HepG2 (cell line): ENCODE data around the gene ACSF3. TPM values are rescaled to one million over a fixed set of nuclear protein-coding genes. Genes with fewer than 3 reads are reported as not detected.

Experiments used
- CEBPZ ChIP-seq: IDR thresholded peaks from 2 replicates; pipeline ENCODE4 v1.6.1; 2012; ENCODE audit warnings: low read length, improper control_type of control experiment
- ESRRA ChIP-seq: sonication (generic); formaldehyde crosslinking; IDR thresholded peaks from 2 replicates; pipeline ENCODE4 v1.5.1; 2020; ENCODE audit warnings: mild to moderate bottlenecking, low read depth, missing genetic modification reagents
- GATAD2A ChIP-seq: IDR thresholded peaks from 2 replicates; pipeline ENCODE4 v1.6.1; 2016
- GPN1 ChIP-seq: sonication (generic); formaldehyde crosslinking; IDR thresholded peaks from 2 replicates; pipeline ENCODE4 v1.5.1; 2020; ENCODE audit warnings: missing genetic modification reagents, borderline replicate concordance
- NPAS2 ChIP-seq: sonication (generic); formaldehyde crosslinking; IDR thresholded peaks from 2 replicates; pipeline ENCODE4 v1.8.0; 2022; ENCODE audit warnings: mild to moderate bottlenecking, missing genetic modification reagents, borderline replicate concordance
- RORA ChIP-seq: sonication (generic); formaldehyde crosslinking; IDR thresholded peaks from 2 replicates; pipeline ENCODE4 v1.5.0; 2020; ENCODE audit warnings: mild to moderate bottlenecking, missing genetic modification reagents, moderate library complexity
- U2AF1 ChIP-seq: fragments of 200-400 bp; formaldehyde crosslinking; optimal IDR thresholded peaks from 2 replicates; pipeline ENCODE3; 2017; ENCODE audit warnings: mild to moderate bottlenecking, low read depth, low read length
- ZBTB39 ChIP-seq: sonication (generic); formaldehyde crosslinking; IDR thresholded peaks from 2 replicates; pipeline ENCODE4 v1.5.0; 2020; ENCODE audit warnings: missing genetic modification reagents
- ZEB1 ChIP-seq: IDR thresholded peaks from 2 replicates; pipeline ENCODE4 v1.6.1; 2012; ENCODE audit warnings: mild to moderate bottlenecking, low read depth, inconsistent platforms; ENCODE audit not compliant: insufficient replicate concordance
- ZFAT ChIP-seq: sonication (generic); formaldehyde crosslinking; conservative IDR thresholded peaks from 2 replicates; pipeline ENCODE4 v1.8.1; 2023; ENCODE audit warnings: missing genetic modification reagents, inconsistent platforms
- ZKSCAN1 ChIP-seq: fragments of 150-350 bp; IDR thresholded peaks from 2 replicates; pipeline ENCODE4 v1.6.1; 2014; ENCODE audit warnings: low read length
- ZNF10 ChIP-seq: sonication (generic); formaldehyde crosslinking; IDR thresholded peaks from 2 replicates; pipeline ENCODE4 v1.4.0; 2020; ENCODE audit warnings: mild to moderate bottlenecking, low read depth, missing genetic modification reagents, borderline replicate concordance
- ZNF724P ChIP-seq: sonication (generic); formaldehyde crosslinking; IDR thresholded peaks from 2 replicates; pipeline ENCODE4 v1.8.0; 2022; ENCODE audit warnings: missing genetic modification reagents, borderline replicate concordance
- ZNF761 ChIP-seq: sonication (generic); formaldehyde crosslinking; conservative IDR thresholded peaks from 2 replicates; pipeline ENCODE4 v1.4.0; 2020; ENCODE audit warnings: mild to moderate bottlenecking, missing genetic modification reagents
- ZNF766 ChIP-seq: sonication (generic); formaldehyde crosslinking; IDR thresholded peaks from 2 replicates; pipeline ENCODE4 v1.5.0; 2020; ENCODE audit warnings: missing genetic modification reagents, borderline replicate concordance
- ZNF780A ChIP-seq: sonication (generic); formaldehyde crosslinking; IDR thresholded peaks from 2 replicates; pipeline ENCODE4 v1.8.0; 2022; ENCODE audit warnings: mild to moderate bottlenecking, missing genetic modification reagents, moderate library complexity
- polyA plus RNA-seq, 8 experiments: library from polyadenylated mRNA; depleted of rRNA in 3 of 8; stranded (reverse) in 7 of 8; unstranded in 1 of 8; fragments of >200 nt; fragmentation: Illumina TruSeq in 4 of 8; extraction: Trizol in 4 of 8; gene quantifications; 2 replicates each; pipeline versions ENCODE4 v1.2.1 to v1.2.3, GENCODE V29; 2011 to 2016; ENCODE audit warnings: low read depth in 4 of 8, missing spikeins in 1 of 8, mixed read lengths in 1 of 8; ENCODE audit not compliant: insufficient read depth in 1 of 8
- total RNA-seq, 5 experiments: library from RNA; depleted of rRNA; stranded (reverse); fragments of >200 nt; fragmentation: Illumina TruSeq; extraction: Trizol; gene quantifications; 2 replicates each; pipeline ENCODE4 v1.2.3, GENCODE V29; 2016; ENCODE audit warnings: low read depth in 1 of 5
- TF ChIP-seq, protein P1 (sequence below): sonication (generic); formaldehyde crosslinking; IDR thresholded peaks from 2 replicates; pipeline ENCODE4 v1.4.0; 2020; ENCODE audit warnings: missing genetic modification reagents
- TF ChIP-seq, protein P2 (sequence below): sonication (generic); formaldehyde crosslinking; conservative IDR thresholded peaks from 2 replicates; pipeline ENCODE4 v1.4.0; 2020; ENCODE audit warnings: missing genetic modification reagents
- TF ChIP-seq, protein P3 (sequence below): sonication (generic); formaldehyde crosslinking; IDR thresholded peaks from 2 replicates; pipeline ENCODE4 v1.5.1; 2020; ENCODE audit warnings: mild to moderate bottlenecking, moderate library complexity, missing genetic modification reagents

The ACSF3 gene
- total and polyA plus RNA-seq, 2 of the 13 experiments (the other 11 are each of a cell fraction or from before 2014, with no cell fraction given): 14.9 to 30.6 TPM

DNA sequence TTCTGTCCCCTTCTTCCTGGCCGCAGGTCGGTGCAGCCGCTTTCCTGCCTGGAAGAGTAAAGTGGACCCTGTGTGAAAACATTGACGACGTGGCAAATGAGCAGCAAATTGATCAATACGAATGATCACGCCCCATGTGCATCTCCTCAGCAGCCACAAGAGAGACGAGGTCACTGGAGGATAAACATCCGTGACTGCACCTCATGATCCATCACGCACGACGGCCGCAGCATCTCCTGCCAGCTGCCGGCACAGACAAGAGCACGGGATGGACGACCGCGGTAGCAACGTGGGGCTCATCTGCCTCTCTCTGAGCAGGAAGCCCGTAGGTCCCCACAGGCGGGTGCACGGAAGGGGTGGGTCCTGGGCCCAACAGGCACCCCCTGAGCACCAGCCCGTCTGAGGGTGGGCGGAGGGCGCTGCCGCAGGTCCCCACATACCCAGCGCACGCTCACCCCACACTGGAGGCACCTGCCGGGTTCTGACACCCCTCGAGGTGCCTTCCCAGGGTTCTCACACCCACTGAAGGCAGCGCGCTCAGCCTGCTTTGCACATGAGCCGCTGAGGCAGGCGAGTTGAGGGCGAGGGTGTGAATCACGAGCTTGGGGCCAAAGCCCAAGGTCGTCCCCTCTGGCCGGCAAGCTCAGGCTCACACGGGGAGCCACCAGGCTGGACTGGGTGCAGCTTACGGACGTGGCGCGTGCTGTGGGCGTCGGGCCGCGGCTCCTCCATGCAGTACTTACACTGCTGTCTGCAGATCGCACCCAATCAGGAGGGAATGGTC lies 65.6 kb downstream of the ACSF3 start (continued):
- no peak for TF ChIP-seq ZNF780A (CRISPR knock-in tag)
- TF ChIP-seq CEBPZ: no peak
- no peak for TF ChIP-seq U2AF1
- TF ChIP-seq ZEB1: no peak
- TF ChIP-seq, protein P1, sequence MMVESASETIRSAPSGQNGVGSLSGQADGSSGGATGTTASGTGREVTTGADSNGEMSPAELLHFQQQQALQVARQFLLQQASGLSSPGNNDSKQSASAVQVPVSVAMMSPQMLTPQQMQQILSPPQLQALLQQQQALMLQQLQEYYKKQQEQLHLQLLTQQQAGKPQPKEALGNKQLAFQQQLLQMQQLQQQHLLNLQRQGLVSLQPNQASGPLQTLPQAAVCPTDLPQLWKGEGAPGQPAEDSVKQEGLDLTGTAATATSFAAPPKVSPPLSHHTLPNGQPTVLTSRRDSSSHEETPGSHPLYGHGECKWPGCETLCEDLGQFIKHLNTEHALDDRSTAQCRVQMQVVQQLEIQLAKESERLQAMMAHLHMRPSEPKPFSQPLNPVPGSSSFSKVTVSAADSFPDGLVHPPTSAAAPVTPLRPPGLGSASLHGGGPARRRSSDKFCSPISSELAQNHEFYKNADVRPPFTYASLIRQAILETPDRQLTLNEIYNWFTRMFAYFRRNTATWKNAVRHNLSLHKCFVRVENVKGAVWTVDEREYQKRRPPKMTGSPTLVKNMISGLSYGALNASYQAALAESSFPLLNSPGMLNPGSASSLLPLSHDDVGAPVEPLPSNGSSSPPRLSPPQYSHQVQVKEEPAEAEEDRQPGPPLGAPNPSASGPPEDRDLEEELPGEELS (CRISPR knock-in tag): 0 out of 2 replicates have a peak, but pooled peaks have one; percentile 29
- peak; percentile 51; the same call in 1 of the 2 replicates for TF ChIP-seq ZNF761
- peak; percentile 89; the same call in 1 of the 2 replicates for TF ChIP-seq ZBTB39 (CRISPR knock-in tag)
- TF ChIP-seq GATAD2A (CRISPR knock-in tag): peak; percentile 76
- TF ChIP-seq ZNF10: no peak
- TF ChIP-seq, protein P2, sequence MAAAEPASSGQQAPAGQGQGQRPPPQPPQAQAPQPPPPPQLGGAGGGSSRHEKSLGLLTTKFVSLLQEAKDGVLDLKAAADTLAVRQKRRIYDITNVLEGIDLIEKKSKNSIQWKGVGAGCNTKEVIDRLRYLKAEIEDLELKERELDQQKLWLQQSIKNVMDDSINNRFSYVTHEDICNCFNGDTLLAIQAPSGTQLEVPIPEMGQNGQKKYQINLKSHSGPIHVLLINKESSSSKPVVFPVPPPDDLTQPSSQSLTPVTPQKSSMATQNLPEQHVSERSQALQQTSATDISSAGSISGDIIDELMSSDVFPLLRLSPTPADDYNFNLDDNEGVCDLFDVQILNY (CRISPR knock-in tag): no peak
- TF ChIP-seq RORA (CRISPR knock-in tag): no peak
- peak; percentile 93; the same call in 1 of the 2 replicates for TF ChIP-seq ZNF766 (CRISPR knock-in tag)
- no peak for TF ChIP-seq NPAS2 (CRISPR knock-in tag)
- peak; percentile 90; the same call in 1 of the 2 replicates for TF ChIP-seq ZNF724P (CRISPR knock-in tag)
- TF ChIP-seq ESRRA (CRISPR knock-in tag): peak; percentile 97
- TF ChIP-seq GPN1 (CRISPR knock-in tag): no peak
- TF ChIP-seq ZFAT (CRISPR knock-in tag): no peak
- TF ChIP-seq ZKSCAN1: no peak
- TF ChIP-seq, protein P3, sequence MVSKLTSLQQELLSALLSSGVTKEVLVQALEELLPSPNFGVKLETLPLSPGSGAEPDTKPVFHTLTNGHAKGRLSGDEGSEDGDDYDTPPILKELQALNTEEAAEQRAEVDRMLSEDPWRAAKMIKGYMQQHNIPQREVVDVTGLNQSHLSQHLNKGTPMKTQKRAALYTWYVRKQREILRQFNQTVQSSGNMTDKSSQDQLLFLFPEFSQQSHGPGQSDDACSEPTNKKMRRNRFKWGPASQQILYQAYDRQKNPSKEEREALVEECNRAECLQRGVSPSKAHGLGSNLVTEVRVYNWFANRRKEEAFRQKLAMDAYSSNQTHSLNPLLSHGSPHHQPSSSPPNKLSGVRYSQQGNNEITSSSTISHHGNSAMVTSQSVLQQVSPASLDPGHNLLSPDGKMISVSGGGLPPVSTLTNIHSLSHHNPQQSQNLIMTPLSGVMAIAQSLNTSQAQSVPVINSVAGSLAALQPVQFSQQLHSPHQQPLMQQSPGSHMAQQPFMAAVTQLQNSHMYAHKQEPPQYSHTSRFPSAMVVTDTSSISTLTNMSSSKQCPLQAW (CRISPR knock-in tag): no peak; the same call in 1 of the 2 replicates
